PFSK-1 (cell line): ENCODE measurements around the gene PANK1.

Source experiments
- FOXP2 ChIP-seq: optimal IDR thresholded peaks from 2 replicates; pipeline ENCODE3; 2011; ENCODE audit warnings: borderline replicate concordance, control low read depth, inconsistent platforms; ENCODE audit not compliant: insufficient read depth; ENCODE audit errors: extremely low read length, extremely low read depth
- POLR2AphosphoS5 ChIP-seq: IDR thresholded peaks from 2 replicates; pipeline ENCODE4 v1.6.1; 2012; ENCODE audit warnings: low read depth, mild to moderate bottlenecking, control low read depth, low read length, moderate library complexity
- SIN3A ChIP-seq: IDR thresholded peaks from 2 replicates; pipeline ENCODE4 v1.6.1; 2012; ENCODE audit warnings: mild to moderate bottlenecking, low read length, moderate library complexity, borderline replicate concordance; ENCODE audit not compliant: insufficient read depth
- TAF1 ChIP-seq: IDR thresholded peaks from 2 replicates; pipeline ENCODE4 v1.6.1; 2012; ENCODE audit warnings: low read length, control low read depth, borderline replicate concordance; ENCODE audit not compliant: insufficient read depth
- TF ChIP-seq, protein P1 (sequence below), 2 experiments: IDR thresholded peaks; 2 replicates each; pipeline versions ENCODE4 v1.6.1 to v1.8.0; 2011 to 2012; ENCODE audit warnings: low read depth in 2 of 2, low read length in 2 of 2, control low read depth in 1 of 2, inconsistent platforms in 1 of 2, mild to moderate bottlenecking in 1 of 2, moderate library complexity in 1 of 2; ENCODE audit not compliant: insufficient read depth in 1 of 2

Gene PANK1

DNA sequence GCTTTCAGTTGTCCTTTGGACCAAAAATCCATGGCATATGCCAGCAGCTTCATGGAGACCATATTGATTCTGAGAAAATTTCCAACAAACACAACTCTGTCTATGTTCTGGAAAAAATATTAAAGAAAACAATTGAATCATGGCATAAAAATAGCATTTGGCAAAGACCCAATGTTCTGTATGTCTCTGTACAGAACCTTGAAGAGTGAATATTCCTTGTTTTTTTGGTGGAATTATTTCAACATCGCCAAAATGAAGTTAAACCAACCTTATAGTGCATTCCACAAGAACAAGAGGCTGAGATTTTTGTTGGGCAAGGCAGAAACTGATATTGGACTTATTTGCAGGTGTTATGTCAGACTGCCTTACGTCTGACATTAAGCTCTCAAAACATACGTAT, 56.4 kb downstream of the PANK1 start:
- TF ChIP-seq TAF1 (no peak), POLR2AphosphoS5 (no peak), SIN3A (no peak), FOXP2 (no peak)
- TF ChIP-seq, protein P1, sequence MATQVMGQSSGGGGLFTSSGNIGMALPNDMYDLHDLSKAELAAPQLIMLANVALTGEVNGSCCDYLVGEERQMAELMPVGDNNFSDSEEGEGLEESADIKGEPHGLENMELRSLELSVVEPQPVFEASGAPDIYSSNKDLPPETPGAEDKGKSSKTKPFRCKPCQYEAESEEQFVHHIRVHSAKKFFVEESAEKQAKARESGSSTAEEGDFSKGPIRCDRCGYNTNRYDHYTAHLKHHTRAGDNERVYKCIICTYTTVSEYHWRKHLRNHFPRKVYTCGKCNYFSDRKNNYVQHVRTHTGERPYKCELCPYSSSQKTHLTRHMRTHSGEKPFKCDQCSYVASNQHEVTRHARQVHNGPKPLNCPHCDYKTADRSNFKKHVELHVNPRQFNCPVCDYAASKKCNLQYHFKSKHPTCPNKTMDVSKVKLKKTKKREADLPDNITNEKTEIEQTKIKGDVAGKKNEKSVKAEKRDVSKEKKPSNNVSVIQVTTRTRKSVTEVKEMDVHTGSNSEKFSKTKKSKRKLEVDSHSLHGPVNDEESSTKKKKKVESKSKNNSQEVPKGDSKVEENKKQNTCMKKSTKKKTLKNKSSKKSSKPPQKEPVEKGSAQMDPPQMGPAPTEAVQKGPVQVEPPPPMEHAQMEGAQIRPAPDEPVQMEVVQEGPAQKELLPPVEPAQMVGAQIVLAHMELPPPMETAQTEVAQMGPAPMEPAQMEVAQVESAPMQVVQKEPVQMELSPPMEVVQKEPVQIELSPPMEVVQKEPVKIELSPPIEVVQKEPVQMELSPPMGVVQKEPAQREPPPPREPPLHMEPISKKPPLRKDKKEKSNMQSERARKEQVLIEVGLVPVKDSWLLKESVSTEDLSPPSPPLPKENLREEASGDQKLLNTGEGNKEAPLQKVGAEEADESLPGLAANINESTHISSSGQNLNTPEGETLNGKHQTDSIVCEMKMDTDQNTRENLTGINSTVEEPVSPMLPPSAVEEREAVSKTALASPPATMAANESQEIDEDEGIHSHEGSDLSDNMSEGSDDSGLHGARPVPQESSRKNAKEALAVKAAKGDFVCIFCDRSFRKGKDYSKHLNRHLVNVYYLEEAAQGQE (IDR thresholded peaks at IDR 0.05; ENCODE audit: insufficient read depth in 1 of 2, low read depth in 2 of 2, low read length in 2 of 2), result no peak

DNA sequence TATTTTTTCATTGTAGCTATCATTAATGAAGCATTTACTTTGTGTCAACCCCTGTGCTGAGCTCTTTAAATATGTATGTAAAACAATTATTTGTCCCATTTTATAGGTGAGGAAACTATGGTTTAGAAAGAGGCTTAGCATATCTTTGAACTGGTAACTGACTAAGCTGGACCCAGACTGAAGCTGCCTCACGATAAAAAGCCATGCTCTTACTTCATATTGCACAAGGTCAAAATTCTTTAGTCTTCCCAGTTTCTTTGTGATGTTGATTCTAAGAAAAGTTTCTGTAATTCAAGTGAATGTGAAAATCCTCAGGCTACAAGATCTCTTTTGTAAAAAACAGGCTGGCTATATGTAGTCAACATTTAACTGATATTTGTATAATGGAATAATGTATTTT, 63.0 kb downstream of the PANK1 start:
- TF ChIP-seq POLR2AphosphoS5 (no peak), SIN3A (no peak), FOXP2 (no peak), TAF1 (no peak)
- TF ChIP-seq, protein P1 (IDR thresholded peaks at IDR 0.05; ENCODE audit: insufficient read depth in 1 of 2, low read depth in 2 of 2, low read length in 2 of 2), result no peak

DNA sequence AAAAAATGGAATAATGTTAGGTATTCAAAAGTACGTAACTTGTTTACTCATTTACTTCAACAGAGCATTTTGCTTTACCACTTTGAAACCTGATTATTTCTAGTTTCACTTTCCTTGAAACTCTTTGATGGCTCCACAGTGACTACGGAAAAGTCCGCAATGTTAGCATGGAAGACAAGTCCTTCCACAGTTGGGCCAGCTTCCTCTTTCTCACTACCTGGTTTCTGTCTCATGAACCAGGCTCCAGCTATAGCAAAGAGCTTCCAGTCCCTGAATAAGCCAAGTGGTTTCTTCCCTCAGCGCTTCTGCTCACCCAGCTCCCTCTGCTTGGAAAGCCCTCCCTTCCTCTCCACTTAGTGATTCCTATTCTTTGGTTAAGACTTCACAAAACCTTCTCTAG, 64.8 kb downstream of the PANK1 start:
- TF ChIP-seq SIN3A, result no peak
- TF ChIP-seq, protein P1 (IDR thresholded peaks at IDR 0.05; ENCODE audit: insufficient read depth in 1 of 2, low read depth in 2 of 2, low read length in 2 of 2), result no peak
- TF ChIP-seq POLR2AphosphoS5, result no peak
- TF ChIP-seq TAF1, result no peak
- TF ChIP-seq FOXP2, result no peak

DNA sequence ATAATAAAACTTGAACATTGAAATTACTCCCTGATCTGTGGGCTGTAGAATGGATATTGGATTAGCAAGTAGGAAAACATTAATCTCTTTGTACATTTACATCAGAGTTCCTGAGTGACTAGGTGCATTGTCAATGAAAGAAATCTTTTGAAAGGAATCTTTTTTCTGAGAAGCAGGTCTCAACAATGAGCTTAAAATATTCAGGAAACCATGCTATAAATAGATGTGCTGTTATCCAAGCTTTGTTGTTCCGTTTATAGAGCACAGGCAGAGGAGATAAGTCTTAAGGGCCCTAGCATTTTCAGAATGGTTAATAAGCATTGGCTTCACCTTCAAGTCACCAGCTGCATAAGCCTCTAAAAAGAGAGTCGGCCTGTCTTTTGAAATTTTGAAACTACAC, 68.3 kb downstream of the PANK1 start:
- TF ChIP-seq FOXP2 (no peak), POLR2AphosphoS5 (no peak), TAF1 (no peak), SIN3A (no peak)
- TF ChIP-seq, protein P1 (IDR thresholded peaks at IDR 0.05; ENCODE audit: insufficient read depth in 1 of 2, low read depth in 2 of 2, low read length in 2 of 2), result no peak

DNA sequence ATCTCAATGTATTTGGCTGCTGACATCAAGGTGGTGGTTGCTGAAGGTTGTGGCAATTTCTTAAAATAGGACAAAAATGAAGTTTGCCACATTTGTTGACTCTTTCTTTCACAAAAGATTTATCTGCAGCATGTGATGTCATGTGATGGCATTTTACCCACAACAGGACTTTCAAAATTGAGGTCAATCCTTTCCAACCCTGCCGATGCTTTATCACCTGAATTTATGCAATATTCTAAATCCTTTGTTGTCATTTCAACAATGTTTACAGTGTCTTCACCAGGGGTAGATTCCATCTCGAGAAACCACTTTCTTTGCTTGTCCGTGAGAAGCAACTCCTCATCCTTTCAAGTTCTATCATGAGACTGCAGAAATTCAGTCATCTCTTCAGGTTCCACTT, 69.0 kb downstream of the PANK1 start:
- TF ChIP-seq POLR2AphosphoS5 (no peak), TAF1 (no peak), FOXP2 (no peak), SIN3A (no peak)
- TF ChIP-seq, protein P1 (IDR thresholded peaks at IDR 0.05; ENCODE audit: insufficient read depth in 1 of 2, low read depth in 2 of 2, low read length in 2 of 2), result no peak
